H1 (cell line): ENCODE measurements around the gene DPEP2NB. TPM values are rescaled to one million over a fixed set of nuclear protein-coding genes. Genes with fewer than 3 reads are reported as not detected.

Experiments
- CTCF ChIA-PET: fragments of 300-600 bp; sonication (Branson Sonifier 250); formaldehyde crosslinking; loops from one replicate; lab custom pipeline; 2021; ENCODE audit not compliant: partially characterized antibody; lab: Charles Lee
- POLR2A ChIA-PET: fragments of 300-600 bp; sonication (Branson Sonifier 250); formaldehyde crosslinking; loops from one replicate; lab custom pipeline; 2021; ENCODE audit warnings: inconsistent platforms; ENCODE audit not compliant: partially characterized antibody; lab: Charles Lee
- DNase-seq, 2 experiments: peaks; one replicate each; pipeline versions ENCODE4 v3.0.0 to v3.0.0-alpha.2; 2010 to 2022; ENCODE audit warnings: low spot score in 2 of 2, low read depth in 1 of 2, mixed read lengths in 1 of 2
- FAIRE-seq: peaks from 2 replicates; lab custom pipeline; 2011; peaks lifted over from hg19 to GRCh38; lab: Jason Lieb, UNC
- H2AFZ ChIP-seq: 2 replicates; pipeline ENCODE4 v1.8.1; 2012; ENCODE audit warnings: low read length, inconsistent platforms
- H2AK5ac ChIP-seq: 2 replicates; pipeline ENCODE4 v1.6.1; 2013; ENCODE audit warnings: low read depth, low read length
- H2BK120ac ChIP-seq: replicated peaks from 2 replicates; pipeline ENCODE3; 2013; ENCODE audit warnings: low read depth, low read length, inconsistent platforms
- H2BK12ac ChIP-seq: 2 replicates; pipeline ENCODE4 v1.6.1; 2013; ENCODE audit warnings: low read depth, low read length
- H2BK15ac ChIP-seq: 2 replicates; pipeline ENCODE4 v1.6.1; 2013; ENCODE audit warnings: low read length
- H2BK20ac ChIP-seq: 2 replicates; pipeline ENCODE4 v1.6.1; 2013; ENCODE audit warnings: low read length
- H2BK5ac ChIP-seq: 2 replicates; pipeline ENCODE4 v1.6.1; 2013; ENCODE audit warnings: low read depth, low read length
- H3K14ac ChIP-seq: 2 replicates; pipeline ENCODE4 v1.6.1; 2013; ENCODE audit warnings: inconsistent platforms; ENCODE audit not compliant: insufficient read length
- H3K18ac ChIP-seq: 2 replicates; pipeline ENCODE4 v1.6.1; 2013; ENCODE audit warnings: low read length; ENCODE audit errors: extremely low read depth
- H3K23ac ChIP-seq: 2 replicates; pipeline ENCODE4 v1.6.1; 2013; ENCODE audit warnings: inconsistent platforms; ENCODE audit not compliant: insufficient read length
- H3K23me2 ChIP-seq: 2 replicates; pipeline ENCODE4 v1.6.1; 2013; ENCODE audit warnings: low read depth, low read length
- H3K27ac ChIP-seq: 2 replicates; pipeline ENCODE4 v1.6.1; 2011; ENCODE audit warnings: low read depth, low read length, inconsistent platforms
- H3K27me3 ChIP-seq, 4 experiments: replicated peaks in 1 of 4; 1 replicate in 1 of 4; 2 replicates in 3 of 4; pipeline versions ENCODE4 v1.6.1 to v1.8.1; 2011 to 2013; ENCODE audit warnings: low read length in 3 of 4, mild to moderate bottlenecking in 3 of 4, inconsistent platforms in 2 of 4, mixed read lengths in 2 of 4, moderate library complexity in 1 of 4; ENCODE audit not compliant: control insufficient read depth in 3 of 4, insufficient read depth in 3 of 4; ENCODE audit errors: extremely low read depth in 1 of 4
- H3K36me3 ChIP-seq, 4 experiments: 2 replicates each; pipeline versions ENCODE4 v1.6.1 to v1.8.1; 2011 to 2013; ENCODE audit warnings: mild to moderate bottlenecking in 4 of 4, low read length in 3 of 4, moderate library complexity in 2 of 4, control low read depth in 1 of 4, inconsistent platforms in 1 of 4; ENCODE audit not compliant: insufficient read depth in 4 of 4, control insufficient read depth in 2 of 4
- H3K4ac ChIP-seq: replicated peaks from 2 replicates; pipeline ENCODE3; 2013; ENCODE audit warnings: low read length, low read depth, mixed read lengths, inconsistent platforms; ENCODE audit not compliant: insufficient read length
- H3K4me1 ChIP-seq, 4 experiments: replicated peaks in 1 of 4; 1 replicate in 1 of 4; 2 replicates in 3 of 4; pipeline versions ENCODE4 v1.6.1 to v1.8.1; 2011 to 2013; ENCODE audit warnings: low read length in 3 of 4, inconsistent platforms in 2 of 4, mixed read lengths in 1 of 4; ENCODE audit not compliant: insufficient read depth in 4 of 4, control insufficient read depth in 3 of 4
- H3K4me2 ChIP-seq, 2 experiments: 2 replicates each; pipeline versions ENCODE4 v1.6.1 to v1.8.1; 2011 to 2013; ENCODE audit warnings: low read depth in 2 of 2, low read length in 2 of 2, control low read depth in 1 of 2, inconsistent platforms in 1 of 2, mild to moderate bottlenecking in 1 of 2; ENCODE audit not compliant: insufficient read depth in 1 of 2
- H3K4me3 ChIP-seq, 4 experiments: fragments of 200-600, 300-600 bp in 1 of 4; sonication (generic), shearing (Covaris generic), sonication (Bioruptor Twin) in 1 of 4; 2 replicates each; pipeline versions ENCODE4 v1.5.1 to v1.8.1; 2011 to 2016; ENCODE audit warnings: low read length in 4 of 4, low read depth in 3 of 4, control low read depth in 2 of 4, inconsistent platforms in 2 of 4, mild to moderate bottlenecking in 2 of 4, mixed read lengths in 1 of 4, moderate library complexity in 1 of 4; ENCODE audit not compliant: insufficient read depth in 2 of 4; ENCODE audit errors: extremely low read depth in 1 of 4
- H3K56ac ChIP-seq: replicated peaks from 2 replicates; pipeline ENCODE3; 2013; ENCODE audit warnings: low read depth, mild to moderate bottlenecking, mixed read lengths, low read length, inconsistent platforms; ENCODE audit not compliant: insufficient read length
- H3K79me1 ChIP-seq: 2 replicates; pipeline ENCODE4 v1.6.1; 2013; ENCODE audit warnings: low read depth, low read length, control low read depth
- H3K79me2 ChIP-seq, 2 experiments: 2 replicates each; pipeline versions ENCODE4 v1.6.1 to v1.8.1; 2012 to 2013; ENCODE audit warnings: low read length in 2 of 2, mild to moderate bottlenecking in 2 of 2, inconsistent platforms in 1 of 2; ENCODE audit not compliant: insufficient read depth in 2 of 2, control insufficient read depth in 1 of 2
- H3K9ac ChIP-seq, 4 experiments: replicated peaks in 1 of 4; 1 replicate in 1 of 4; 2 replicates in 3 of 4; pipeline versions ENCODE4 v1.6.1 to v1.8.1; 2011 to 2013; ENCODE audit warnings: low read depth in 3 of 4, low read length in 3 of 4, control low read depth in 2 of 4, mild to moderate bottlenecking in 2 of 4, moderate library complexity in 2 of 4, inconsistent platforms in 1 of 4; ENCODE audit errors: extremely low read depth in 1 of 4
- H3K9me3 ChIP-seq, 2 experiments: 2 replicates each; pipeline versions ENCODE4 v1.6.1 to v1.8.1; 2012 to 2013; ENCODE audit warnings: mild to moderate bottlenecking in 2 of 2, moderate library complexity in 2 of 2, control low read depth in 1 of 2, inconsistent platforms in 1 of 2, low read depth in 1 of 2, low read length in 1 of 2, mixed read lengths in 1 of 2; ENCODE audit not compliant: insufficient read depth in 2 of 2
- H4K20me1 ChIP-seq, 2 experiments: replicated peaks in 1 of 2; 2 replicates each; pipeline versions ENCODE3 to v1.8.1; 2011 to 2013; ENCODE audit warnings: inconsistent platforms in 2 of 2, low read length in 2 of 2, mild to moderate bottlenecking in 1 of 2; ENCODE audit not compliant: insufficient read depth in 2 of 2, control insufficient read depth in 1 of 2
- H4K5ac ChIP-seq: 2 replicates; pipeline ENCODE4 v1.6.1; 2013; ENCODE audit warnings: low read length, low read depth, mixed read lengths, inconsistent platforms; ENCODE audit not compliant: insufficient read length
- H4K8ac ChIP-seq: 2 replicates; pipeline ENCODE4 v1.8.0; 2013; ENCODE audit warnings: mild to moderate bottlenecking, moderate library complexity, low read length, inconsistent platforms; ENCODE audit not compliant: insufficient read depth; ENCODE audit errors: extremely low read depth
- H4K91ac ChIP-seq: replicated peaks from 2 replicates; pipeline ENCODE3; 2013; ENCODE audit warnings: low read length, mixed read lengths, inconsistent platforms; ENCODE audit not compliant: insufficient read length
- BCL11A ChIP-seq, 2 experiments: IDR thresholded peaks; one replicate each; pipeline ENCODE4 v1.6.1; 2011; ENCODE audit warnings: low read depth in 2 of 2, low read length in 2 of 2, mild to moderate bottlenecking in 2 of 2
- RAD21 ChIP-seq, 2 experiments: IDR thresholded peaks in 1 of 2; conservative IDR thresholded peaks in 1 of 2; 2 replicates each; pipeline ENCODE4 v1.6.1; 2011; ENCODE audit warnings: low read depth in 2 of 2, low read length in 2 of 2, improper control_type of control experiment in 1 of 2, inconsistent platforms in 1 of 2, mild to moderate bottlenecking in 1 of 2, moderate library complexity in 1 of 2
- SUZ12 ChIP-seq: fragments of 200-600 bp; sonication (generic); IDR thresholded peaks from 2 replicates; pipeline ENCODE4 v1.6.1; 2012; ENCODE audit warnings: mild to moderate bottlenecking, inconsistent platforms, low read length, moderate library complexity, mixed read lengths
- WGBS, 2 experiments: shearing (Covaris generic) in 1 of 2; methylation state at CpG; one replicate each; pipeline versions ENCODE4 v1.1.6 to v1.1.7; 2013 to 2015; ENCODE audit warnings: low lambda C conversion rate in 2 of 2, mixed read lengths in 2 of 2, inconsistent platforms in 1 of 2, low coverage in 1 of 2, missing lambda C conversion rate in 1 of 2; ENCODE audit not compliant: insufficient replicate concordance in 2 of 2, insufficient coverage in 1 of 2, insufficient read length in 1 of 2; ENCODE audit errors: extremely low coverage in 1 of 2, missing lambda C conversion rate in 1 of 2; 5-methylcytosine and 5-hydroxymethylcytosine counted together
- polyA plus RNA-seq, 7 experiments: library from polyadenylated mRNA; depleted of rRNA in 3 of 7; stranded (reverse) in 5 of 7; unstranded in 2 of 7; fragments of >200 nt in 5 of 7; fragments of 200-250 nt in 2 of 7; gene quantifications; 1 replicate in 5 of 7; 2 replicates in 1 of 7; 4 replicates in 1 of 7; pipeline versions ENCODE4 v1.2.1 to v1.2.3, GENCODE V29; 2011 to 2013; ENCODE audit warnings: missing spikeins in 2 of 7, mixed read lengths in 2 of 7
- total RNA-seq: library from RNA; stranded (reverse); fragmentation: NEBNext Ultra II Directional; extraction: Animal tissue kit (Norgen Biotek cat#: 25700); gene quantifications from 2 replicates; pipeline ENCODE4 v1.2.1, GENCODE V29; 2021

DPEP2NB gene
- total and polyA plus RNA-seq, 2 of the 8 experiments (the other 6 are each of a cell fraction or from before 2014, with no cell fraction given), result not detected

GRCh38 chr16:68028996-68029395, 13.3 kb upstream of the DPEP2NB start:
- H2BK120ac ChIP-seq, result no peak overlapping the region
- no peak overlapping the region for H3K27ac ChIP-seq
- 94% methylated on average over 3 of the region's 3 CpGs; no CpG with 5 or more reads in 1 of the 2 experiments for WGBS, 2 experiments
- H4K5ac ChIP-seq, result no peak overlapping the region
- H2BK15ac ChIP-seq, result no peak overlapping the region
- 0 out of 4 replicates have a peak, but pooled peaks cover 0 to 7% of the 10 kb centered on the region in 2 experiments for H3K79me2 ChIP-seq
- H3K4me2 ChIP-seq, result no peak overlapping the region
- no peaks in the 10 kb centered on the region for H3K23me2 ChIP-seq
- no peaks in the 10 kb centered on the region for H3K9me3 ChIP-seq
- H4K8ac ChIP-seq, result no peak overlapping the region
- no peak overlapping the region for H3K4me3 ChIP-seq
- H4K91ac ChIP-seq, result no peak overlapping the region
- H2AK5ac ChIP-seq, result no peak overlapping the region
- H2BK5ac ChIP-seq, result no peak overlapping the region
- H3K79me1 ChIP-seq, result peaks cover 2% of the 10 kb centered on the region
- no peak overlapping the region for H2AFZ ChIP-seq
- FAIRE-seq (no peak), DNase-seq (no peak)
- no peaks in the 10 kb centered on the region for H3K4me1 ChIP-seq
- H4K20me1 ChIP-seq, result no peaks in the 10 kb centered on the region
- H3K56ac ChIP-seq, result no peak overlapping the region
- H2BK20ac ChIP-seq, result no peak overlapping the region
- ChIA-PET CTCF (interaction anchor here (0.6 to 2.2 kb wide), 11 partner anchors 10 to 366 kb away, joined by 3 to 18 read pairs (median 4); no protein-coding TSS in a partner anchor), POLR2A (interaction anchor here (0.7 to 1.6 kb wide), 5 partner anchors 23 to 400 kb away, joined by 3 to 5 read pairs (median 4); partner anchors contain the start of gene PSMB10)
- H3K23ac ChIP-seq, result no peak overlapping the region
- H2BK12ac ChIP-seq, result no peak overlapping the region
- peaks cover 0 to 8% (median 3%) of the 10 kb centered on the region in 4 experiments; a peak in 6 of 8 replicates for H3K36me3 ChIP-seq
- H3K27me3 ChIP-seq, result no peaks in the 10 kb centered on the region
- no peak overlapping the region for H3K14ac ChIP-seq
- H3K4ac ChIP-seq, result no peak overlapping the region
- H3K18ac ChIP-seq, result no peak overlapping the region
- H3K9ac ChIP-seq, result no peak overlapping the region
- TF ChIP-seq BCL11A (IDR thresholded peaks at IDR 0.05; ENCODE audit: low read depth in 2 of 2, low read length in 2 of 2) (no peak), RAD21 (IDR thresholded peaks at IDR 0.05 in 1 of 2, conservative IDR thresholded peaks at IDR 0.05 in 1 of 2; ENCODE audit: low read depth in 2 of 2, low read length in 2 of 2) (no peak), SUZ12 (no peak)
